G401.6 (cell line): Measurements from ENCODE around the gene HDAC4.

Experiments used
- FAIRE-seq: peaks from 2 replicates; lab custom pipeline; 2012; peaks lifted over from hg19 to GRCh38; lab: Jason Lieb, UNC

HDAC4 gene

DNA sequence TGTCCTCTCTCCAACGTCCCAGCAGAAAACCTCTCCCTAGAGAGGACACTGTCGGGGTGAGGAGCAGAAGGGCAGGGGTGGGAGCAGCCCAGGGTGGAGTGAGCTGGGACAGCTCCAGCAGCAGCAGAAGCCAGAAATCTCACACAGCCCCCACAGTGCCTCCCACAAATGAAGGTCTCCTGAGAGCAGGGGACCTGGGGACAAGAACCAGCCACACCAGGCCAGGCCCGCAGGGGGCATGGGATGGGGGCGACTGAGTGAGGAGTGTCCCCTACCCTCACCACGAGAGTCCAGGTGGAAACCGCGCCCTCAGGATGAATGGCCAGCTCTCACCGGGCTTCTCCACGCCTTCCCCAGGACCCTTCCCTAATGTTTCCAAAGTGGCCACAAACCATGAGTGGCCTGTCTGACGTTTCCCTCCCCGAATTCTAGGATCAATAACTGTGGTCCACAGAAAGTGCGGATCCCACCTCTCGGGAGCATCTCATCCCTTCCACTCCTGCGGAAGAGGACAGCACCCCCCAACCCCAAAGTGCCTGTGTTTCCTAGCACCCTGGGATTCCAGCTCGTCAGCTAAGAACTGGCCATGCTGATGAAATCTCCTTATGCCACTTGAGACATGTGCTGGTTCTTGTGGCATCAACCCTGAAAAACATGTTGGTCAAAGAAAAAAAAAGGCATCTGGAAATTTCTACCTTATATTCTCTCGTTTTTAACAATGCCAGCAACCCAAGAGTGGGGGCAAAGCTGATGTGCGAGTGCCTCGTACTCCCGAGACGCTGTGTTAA, 121.1 kb downstream of the HDAC4 start:
- no peak for FAIRE-seq

DNA sequence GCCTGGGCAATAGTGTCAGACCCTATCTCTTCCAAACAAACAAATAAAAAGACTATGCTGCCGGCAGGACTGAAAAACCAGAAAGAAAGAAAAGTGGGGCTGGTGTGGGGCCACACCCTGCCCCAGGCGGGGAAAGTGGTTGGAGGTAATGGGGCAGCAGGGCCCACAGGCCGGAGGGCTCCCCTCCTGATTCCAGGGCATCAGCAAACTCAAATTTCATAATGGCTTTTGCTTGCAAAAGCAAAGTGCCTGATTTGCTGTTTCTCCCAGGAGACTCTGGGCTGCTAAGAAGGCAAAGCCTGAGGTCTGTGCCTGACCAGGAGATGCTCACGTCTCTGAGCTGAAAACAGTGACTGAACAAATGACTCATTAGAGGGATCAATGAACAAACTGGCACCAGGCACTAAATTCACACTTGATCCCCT, 121.9 kb downstream of the HDAC4 start:
- no peak for FAIRE-seq

DNA sequence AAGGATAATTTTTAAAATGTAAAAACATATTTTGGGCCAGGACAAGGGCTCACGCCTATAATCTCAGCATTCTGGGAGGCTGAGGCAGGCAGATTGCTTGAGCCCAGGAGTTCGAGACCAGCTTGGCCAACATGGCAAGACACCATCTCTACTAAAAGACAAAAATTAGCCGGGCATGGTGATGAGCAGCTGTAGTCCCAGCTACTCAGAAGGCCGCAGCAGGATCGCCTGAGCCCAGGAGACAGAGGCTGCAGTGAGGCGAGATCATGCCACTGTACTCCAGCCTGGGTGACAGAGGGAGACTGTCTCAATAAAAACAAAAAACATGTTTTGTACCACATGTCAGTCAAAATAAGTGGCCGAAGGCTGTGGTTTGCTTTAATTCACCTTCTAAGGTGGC, 122.5 kb downstream of the HDAC4 start:
- FAIRE-seq: no peak

DNA sequence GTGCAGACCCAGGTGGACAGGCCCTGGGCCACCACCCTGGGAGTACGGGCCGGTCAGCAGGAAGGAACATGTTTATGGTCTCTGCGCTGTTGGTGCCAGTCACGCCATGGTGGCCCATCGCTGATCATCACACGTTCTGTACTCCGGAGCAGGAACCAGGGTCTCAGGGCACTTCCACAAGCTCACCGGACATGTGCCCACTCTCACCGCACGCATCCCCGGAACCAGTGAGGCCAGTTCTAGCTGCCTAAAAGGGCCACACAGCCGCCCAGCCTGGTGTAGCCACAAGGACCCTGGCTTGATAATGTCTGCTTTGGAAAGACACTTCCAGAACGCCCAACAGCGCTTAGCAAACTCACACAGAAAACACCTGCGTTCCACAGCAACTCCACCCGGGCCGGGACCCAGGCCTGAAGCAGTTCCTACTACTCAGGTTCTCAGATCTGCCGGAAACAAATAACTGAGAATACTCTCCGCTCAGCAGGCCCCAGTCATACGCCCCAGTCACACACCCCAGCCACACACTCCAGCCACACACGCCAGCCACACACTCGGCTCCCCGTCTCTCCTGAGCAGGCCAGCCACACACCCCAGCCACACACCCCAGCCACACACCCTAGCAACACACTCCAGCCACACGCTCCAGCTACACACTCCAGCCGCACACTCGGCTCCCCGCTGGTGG, 123.3 kb downstream of the HDAC4 start:
- FAIRE-seq: no peak

DNA sequence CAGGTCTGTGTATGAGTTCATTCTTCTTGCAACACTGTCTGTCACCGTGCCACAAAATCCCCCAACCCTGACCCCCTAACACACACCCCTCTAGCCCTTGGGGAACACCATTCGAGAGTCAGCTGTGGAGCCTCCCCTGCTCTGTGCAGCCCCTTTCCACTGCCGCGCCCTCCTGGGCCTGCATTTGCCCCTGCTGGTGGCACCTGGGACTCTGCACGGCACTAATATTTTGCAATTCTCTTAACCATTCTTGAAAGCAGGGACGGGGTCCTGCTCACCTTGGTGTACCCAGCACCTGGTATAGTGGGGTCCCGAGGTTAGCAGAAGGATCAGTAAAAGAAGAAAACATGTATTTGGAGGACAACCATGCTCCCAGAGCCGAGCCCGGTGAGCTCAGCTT, 124.0 kb downstream of the HDAC4 start:
- FAIRE-seq: no peak

DNA sequence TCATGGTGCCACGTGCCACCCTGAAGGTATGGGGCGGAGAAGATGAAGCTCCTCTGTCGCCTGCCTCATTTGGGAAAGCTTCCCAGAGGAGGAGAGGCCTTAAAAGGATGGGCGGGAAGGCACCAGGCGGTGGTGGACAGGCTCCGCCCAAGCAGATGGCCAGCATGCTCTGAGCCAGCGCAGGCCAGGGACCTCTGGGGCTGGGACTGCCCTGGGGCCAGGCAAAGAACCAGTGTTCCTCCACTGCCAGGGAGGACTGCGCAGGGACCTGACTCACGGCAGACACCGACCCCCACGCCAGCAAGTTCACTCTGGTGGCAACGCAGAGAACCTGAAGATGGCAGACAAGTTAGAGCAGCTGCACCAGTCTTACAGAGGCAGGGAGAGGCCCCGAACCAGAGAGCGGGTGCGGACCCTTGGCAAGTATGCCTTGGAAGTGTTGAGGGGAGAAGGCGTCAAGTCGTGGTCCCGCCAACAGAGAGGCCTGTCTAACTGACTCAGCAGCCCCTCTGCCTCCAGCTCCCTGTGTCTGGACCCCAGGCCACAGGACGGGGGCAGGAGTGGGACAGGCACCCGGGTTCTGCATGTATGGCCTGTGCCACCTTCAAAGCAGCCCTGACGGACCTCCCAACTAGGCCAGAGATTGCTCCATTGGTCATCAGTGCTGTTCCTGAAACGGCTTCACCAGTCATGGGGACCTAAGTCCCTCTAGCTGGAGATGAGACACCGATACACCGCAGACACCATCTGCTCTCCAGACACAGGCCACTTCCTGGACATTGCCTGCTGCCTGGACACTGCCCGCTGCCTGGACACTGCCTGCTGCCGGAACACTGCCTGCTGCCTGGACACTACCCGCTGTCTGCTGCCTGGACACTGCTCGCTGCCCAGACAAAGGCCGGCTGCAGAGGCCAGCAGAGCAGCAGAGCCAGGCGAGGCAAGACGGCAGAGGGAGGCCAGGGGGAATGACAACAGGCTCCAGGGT, 124.7 kb downstream of the HDAC4 start:
- FAIRE-seq: no peak

DNA sequence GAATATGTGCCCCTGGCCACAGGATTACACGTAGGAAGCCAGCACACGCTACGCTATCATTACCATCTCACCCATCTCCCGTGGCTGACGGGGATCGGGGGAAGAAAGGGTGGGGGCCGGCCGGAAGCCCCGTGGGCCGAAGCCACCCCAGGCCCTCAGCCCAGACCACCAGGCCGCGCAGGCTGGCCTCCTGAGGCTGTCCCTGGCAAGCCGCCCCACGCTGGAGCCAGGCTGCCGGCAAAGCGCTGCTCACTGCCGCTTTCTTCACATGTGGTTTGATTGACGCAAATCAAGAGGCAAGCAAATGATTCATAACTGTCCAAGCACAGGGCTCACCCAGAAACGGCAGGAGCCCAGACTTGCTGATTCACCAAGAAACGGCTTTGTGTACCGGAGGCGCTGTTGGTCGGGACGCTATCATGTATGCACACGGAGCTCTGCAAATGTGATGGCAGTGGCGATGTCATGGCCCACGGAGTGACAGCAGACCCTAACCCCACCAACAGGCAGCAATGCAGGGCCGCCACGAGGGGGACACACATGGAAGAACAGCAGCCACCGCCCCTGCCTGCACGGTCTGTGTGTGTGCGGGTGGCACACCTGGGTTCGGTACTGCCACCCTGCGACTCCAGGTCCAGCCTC, 125.7 kb downstream of the HDAC4 start:
- no peak for FAIRE-seq

DNA sequence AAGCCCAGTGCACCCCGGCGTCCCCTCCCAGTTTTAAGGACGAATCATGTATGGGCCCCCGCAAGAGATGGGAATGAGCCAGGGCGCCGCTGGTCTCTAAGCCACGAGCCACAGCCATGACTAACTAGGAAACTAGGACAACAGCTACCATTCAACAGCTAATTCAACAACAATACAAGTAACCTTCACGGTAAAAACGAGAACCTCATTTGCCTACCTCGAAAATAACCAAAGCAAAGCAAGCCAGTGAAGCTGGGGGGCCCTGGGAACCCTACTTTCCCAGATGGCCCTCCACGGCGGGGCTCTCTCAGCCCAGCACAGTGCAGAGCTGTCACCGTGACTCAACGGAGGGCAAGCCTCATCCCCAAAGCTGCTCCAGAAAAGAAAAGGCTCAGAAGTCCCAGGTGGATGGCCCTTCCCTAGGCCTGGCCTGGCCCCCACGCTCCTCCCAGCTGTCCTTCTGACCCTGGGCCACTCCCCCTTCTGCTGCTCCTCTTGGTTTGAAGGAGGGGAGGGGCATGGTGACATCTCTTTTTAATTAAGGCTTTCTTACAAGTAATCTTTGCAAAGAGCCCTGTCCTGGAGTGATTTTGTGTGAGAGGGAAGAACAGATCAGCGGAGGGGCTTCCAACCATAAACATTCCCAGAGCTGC, 126.3 kb downstream of the HDAC4 start:
- FAIRE-seq: no peak

DNA sequence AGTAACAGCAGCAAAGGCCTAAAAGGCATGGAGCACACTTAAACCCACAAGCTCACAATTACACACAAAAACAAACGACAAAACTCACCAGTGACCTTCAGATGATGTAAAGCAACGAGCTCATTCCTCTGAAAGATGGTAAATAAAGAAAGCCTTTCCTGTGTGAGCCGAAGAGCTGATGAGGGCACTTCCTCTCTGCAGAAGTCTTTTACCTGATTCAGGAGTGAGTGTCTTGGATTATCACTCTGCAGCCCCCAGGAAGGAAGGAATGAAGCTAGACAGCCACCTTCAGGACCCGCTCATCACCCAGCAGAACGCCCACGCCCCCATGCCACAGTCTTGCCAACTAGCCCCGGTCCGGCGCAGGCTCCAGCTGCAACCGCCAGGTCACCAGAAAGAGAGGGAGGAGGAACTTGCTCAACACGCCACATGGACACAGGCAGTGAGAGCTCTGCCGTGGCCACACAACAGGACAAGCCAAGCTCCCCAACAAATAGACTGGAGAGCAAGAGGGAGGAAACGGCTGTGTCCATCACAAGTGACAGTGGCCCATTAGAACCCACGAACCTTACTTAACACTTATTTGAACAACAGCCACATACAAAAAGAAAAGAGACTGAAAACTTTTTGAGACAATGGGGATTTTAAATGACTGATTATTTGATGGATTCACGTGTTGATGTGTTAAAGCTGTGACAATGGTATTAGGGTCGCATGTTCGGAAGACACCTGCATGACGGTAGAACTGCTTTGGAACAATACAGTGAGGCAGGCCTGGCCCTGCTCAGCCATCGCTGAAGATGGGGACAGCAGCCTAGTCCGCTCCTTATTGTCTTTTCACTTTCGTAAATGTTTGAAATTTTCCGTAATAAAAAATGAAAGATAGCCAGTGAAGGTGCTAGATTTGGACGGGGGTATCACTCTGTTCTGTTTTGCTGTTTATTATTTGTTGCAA, 127.3 kb downstream of the HDAC4 start:
- FAIRE-seq: no peak

DNA sequence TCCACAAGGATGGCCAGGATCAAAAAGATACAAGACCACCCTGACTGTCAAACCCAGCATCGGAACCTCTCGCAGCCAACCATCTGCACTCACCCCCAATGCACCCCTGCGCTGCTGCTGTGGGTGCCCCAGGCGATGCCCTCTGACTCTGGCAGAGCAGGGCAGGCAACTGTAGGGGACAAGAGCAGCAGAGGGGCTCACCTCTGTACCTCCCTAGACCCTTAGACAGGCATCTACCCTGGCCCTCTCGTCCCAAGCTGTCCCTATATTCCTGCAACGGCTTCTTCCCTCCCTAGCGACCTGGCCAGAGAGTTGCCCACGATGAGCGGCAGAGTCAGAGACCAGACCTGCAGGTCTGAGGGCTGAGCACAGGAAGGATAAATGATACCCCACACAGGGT, 128.2 kb downstream of the HDAC4 start:
- no peak for FAIRE-seq

DNA sequence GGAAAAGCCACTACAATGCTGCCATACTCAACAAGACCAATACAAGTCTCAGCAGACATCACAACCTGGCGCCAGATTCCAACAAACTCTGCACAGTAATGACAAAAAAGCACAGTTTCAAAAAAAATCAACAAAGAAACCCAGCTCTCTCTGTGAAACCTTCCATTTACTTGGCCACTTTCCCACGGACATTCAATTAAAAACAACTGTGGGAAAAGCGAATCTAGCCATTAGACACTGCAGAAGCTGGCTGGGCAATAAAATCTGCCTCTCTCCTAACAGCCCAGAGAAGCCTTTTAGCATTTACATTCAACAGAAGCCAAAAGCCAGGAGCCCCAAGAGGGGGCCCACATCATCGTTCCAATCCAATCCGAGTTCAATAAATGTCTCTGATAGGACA, 128.9 kb downstream of the HDAC4 start:
- FAIRE-seq: no peak

DNA sequence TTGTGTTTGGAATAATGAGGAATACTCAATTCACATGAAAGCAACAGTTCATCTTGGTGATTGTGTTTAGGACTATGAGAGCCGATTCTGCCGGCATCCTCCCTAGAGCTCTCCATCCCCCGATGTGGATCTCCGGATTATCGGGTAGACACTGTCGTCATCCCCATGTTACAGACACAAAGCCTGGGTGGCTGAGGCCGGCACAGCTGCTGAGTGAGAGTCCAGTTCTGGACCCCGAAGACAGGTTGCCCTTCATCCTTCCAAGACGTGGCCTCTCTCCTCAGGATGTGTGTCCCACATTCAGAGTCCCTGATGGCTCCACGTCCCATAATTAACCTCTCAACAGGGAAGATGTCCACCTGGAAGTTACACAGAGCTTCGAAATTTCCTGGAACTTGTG, 129.3 kb downstream of the HDAC4 start:
- FAIRE-seq: no peak

DNA sequence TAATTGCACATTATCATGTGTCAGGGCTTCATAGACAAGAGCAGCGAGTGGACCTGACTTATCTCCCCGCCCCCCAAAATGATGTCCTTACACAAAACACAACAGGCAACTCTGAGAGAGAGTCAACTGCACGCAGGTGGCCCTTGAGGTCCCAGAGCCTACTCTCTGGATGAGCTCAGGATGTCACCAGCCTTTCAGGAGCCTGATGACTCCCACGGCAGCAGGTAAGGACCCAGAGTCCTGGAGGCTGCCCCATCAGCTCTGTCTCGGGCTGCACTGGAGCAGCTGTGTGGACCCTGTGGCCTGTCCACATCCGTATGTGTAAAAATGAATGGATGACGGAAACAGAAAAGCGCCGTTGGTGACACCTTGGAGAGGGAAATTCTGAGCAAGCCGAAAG, 130.9 kb downstream of the HDAC4 start:
- no peak for FAIRE-seq

DNA sequence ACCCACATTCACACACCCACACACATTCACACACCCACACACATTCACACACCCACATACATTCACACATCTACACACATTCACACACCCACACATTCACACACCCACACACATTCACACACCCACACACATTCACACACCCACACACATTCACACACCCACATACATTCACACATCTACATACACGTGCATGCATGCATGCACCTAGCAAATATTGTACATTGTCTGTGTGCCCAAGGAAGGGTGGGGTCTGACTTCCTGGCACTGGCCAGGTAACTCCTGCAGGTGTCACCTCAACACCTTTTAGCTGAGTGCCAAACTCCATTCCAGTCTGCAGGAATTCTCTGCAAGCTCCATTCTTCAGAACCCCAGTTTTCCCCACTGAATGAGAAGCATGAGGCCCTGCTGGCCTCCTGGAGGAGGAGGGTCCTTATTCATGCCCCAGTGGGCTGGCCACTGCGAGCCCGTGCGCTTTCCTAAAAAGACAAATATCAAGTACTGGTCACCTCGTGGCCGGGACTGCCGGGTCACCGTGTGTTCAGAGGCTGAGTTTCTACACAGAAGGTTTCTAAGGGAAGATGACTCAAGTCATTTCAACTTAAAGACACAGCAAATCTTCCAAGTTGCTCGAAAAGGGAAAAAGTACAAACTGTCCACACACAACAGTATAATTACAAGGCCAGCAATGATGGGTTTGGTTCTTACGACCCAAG, 131.5 kb downstream of the HDAC4 start:
- no peak for FAIRE-seq

DNA sequence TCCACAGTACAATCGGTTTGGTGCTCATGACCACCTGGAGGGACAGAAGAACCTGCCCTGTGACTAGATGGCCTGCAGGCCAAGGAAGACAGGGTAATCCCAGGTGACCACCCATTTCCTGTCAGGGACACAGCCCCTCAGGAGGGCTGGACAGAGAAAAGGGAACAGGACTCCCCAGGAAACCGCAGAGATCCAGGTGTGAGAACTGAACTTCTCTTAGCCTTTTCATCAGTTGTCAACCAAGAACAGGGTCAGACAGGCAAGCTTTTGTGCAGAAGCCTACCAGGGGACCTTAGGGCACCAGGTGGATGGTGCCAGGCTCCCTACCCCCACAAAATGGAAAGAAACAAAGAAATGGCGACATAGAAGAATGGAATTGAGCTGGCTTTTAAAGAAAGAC, 132.3 kb downstream of the HDAC4 start:
- no peak for FAIRE-seq

DNA sequence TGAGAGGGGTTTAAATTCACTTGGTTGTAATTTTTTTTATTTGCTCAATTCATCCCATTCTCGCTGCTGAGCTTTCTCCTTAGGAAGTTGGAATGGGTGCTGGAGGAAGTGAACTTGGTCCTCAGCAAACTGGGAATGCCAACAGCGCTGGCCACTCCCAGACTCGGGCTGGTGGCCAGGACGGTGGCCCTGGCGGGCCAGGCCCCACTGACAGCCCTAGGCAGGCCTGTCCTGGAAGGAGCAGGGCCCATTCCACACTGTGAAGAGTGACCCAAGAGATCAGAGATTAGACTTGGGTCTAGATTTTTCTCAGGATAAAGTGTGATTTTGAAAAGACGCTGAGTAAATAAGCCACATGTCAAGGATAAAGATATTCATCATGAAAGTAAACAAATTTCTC, 132.7 kb downstream of the HDAC4 start:
- FAIRE-seq: no peak

DNA sequence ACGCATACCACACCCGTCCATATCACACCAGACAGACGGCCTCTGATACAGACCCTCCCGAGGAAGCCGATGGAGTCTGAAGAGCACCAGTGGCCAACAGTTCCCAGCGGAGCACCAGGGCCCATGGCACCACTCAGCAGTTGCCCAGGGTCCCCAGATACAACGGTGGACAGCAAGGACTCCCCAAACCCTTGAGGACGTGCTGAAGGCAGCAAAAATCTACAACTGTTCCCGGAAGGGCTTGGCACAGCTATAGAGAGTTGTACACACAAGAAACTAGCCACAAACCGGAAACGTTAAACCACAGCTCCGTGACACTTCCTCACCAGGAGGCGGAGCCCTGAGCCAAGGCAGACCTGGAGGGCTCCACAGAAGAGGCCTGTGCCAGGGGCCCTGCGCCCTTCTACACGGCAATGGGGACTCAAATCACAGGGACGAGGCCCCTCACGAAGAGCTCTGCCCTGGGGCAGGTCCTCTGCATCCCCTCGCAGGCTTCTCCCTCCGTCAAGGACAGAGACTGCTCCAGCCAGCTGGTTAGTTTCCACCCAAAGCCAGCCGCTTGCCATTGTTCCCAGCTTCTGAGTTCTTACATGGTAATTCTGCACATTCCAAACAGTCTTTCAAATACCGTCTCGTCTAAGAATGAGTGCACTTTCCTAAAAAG, 133.4 kb downstream of the HDAC4 start:
- no peak for FAIRE-seq

DNA sequence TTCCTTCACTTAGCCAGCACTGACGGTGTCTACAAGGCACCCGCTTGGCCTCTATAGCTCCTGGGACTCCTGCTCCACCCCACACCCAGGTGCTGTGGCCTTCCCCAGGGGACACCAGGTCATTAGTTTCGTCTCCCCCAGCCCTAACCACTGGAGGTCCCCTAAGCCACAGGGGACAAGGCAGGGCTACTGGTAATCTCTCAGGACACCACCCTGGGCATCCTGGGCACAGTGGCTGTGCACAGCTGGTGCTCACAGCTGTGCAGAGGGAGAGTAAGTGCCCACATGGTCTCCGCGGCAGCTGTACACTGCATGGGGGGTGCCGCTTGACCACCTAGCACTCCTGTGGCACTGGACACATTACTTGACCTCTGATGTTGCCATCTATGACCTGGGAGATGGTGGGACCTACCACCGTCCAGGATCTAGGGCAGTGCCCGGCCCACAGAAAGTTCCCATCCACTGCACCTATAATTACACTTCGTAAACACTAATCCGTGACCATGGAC, 134.0 kb downstream of the HDAC4 start:
- no peak for FAIRE-seq

DNA sequence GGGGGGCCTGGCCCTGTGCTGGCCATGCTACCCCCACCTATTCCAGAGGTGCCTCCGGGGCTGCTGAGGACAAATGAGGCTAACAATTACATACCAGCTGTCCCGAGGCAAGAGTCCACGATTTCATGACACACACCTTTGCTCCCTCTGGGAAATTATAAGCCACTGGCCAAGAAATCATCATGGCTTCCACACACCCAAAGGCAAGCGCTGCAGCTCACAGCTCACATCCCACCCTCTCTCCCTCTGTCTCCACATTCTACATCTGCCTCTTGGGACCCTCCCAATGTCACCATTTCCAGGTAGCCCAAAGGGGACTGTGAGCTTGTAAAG, 134.4 kb downstream of the HDAC4 start:
- FAIRE-seq: no peak
